Peyer's patch (tissue), 4 donors: ENCODE data around the gene MYBPC3.

Experiments
- POLR2A ChIP-seq, 2 donors: fragments of 450-650 bp; IDR thresholded peaks; one replicate each; pipeline ENCODE4 v1.5.1; 2017; ENCODE audit warnings: antibody characterized with exemption in 2 of 2, mild to moderate bottlenecking in 2 of 2, moderate library complexity in 2 of 2
- TF ChIP-seq, protein P1 (sequence below), 6 experiments: fragments of 450-650 bp in 4 of 6; fragments of 200-600 bp in 2 of 6; sonication (generic) in 1 of 6; IDR thresholded peaks; one replicate each; pipeline ENCODE4 v1.5.1; 2017 to 2019; ENCODE audit warnings: antibody characterized with exemption in 6 of 6, mild to moderate bottlenecking in 3 of 6, moderate library complexity in 1 of 6

DNA sequence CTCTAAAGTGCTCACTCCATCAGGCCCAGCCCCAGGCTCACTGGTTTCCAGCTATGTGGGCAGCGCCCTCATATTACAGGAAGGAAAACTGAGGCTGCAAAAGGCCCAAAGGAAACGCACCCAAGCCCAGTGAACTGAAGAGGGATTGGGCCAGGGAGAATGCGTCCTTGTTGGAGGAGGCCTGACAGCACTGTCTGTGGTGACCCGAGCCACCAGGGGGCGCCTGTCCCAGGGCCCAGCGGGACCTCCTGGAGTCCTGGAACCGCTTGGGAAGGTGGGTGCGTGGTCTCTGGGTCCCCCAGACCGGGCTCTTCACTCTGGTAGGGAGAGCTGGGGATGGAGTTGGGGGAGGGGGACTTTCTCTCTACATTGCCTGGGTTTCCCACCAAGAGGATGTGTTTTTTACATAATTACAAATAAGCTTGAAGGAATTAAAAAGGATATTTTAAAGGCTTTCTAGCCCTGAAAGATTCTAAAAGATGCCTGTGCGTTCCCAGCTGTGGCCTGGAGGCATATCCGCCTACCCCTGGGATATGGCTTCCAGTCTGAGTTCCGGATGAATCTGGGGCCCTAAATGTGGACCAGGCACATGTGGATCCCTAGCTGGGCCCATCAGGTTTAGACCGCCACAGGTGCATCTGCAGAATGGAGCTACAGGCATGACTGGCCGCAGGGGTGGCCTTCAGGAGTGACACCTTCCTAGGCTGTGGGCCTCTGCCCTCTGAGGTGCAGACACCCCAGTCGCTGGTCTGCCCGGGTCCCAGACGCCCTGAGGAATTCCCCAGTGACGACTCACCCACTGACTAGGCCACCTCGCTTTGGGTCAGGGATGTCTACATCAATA is 21.6 kb upstream of the MYBPC3 start:
- TF ChIP-seq, protein P1, sequence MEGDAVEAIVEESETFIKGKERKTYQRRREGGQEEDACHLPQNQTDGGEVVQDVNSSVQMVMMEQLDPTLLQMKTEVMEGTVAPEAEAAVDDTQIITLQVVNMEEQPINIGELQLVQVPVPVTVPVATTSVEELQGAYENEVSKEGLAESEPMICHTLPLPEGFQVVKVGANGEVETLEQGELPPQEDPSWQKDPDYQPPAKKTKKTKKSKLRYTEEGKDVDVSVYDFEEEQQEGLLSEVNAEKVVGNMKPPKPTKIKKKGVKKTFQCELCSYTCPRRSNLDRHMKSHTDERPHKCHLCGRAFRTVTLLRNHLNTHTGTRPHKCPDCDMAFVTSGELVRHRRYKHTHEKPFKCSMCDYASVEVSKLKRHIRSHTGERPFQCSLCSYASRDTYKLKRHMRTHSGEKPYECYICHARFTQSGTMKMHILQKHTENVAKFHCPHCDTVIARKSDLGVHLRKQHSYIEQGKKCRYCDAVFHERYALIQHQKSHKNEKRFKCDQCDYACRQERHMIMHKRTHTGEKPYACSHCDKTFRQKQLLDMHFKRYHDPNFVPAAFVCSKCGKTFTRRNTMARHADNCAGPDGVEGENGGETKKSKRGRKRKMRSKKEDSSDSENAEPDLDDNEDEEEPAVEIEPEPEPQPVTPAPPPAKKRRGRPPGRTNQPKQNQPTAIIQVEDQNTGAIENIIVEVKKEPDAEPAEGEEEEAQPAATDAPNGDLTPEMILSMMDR (IDR thresholded peaks at IDR 0.05) = peak; percentile 85 to 98 (median 88)
- TF ChIP-seq POLR2A (IDR thresholded peaks at IDR 0.05) = no peak
